Right renal cortex interstitium (tissue), 3 donors: ENCODE results near the gene INSYN2A. TPM values are rescaled to one million over a fixed set of nuclear protein-coding genes. Genes with fewer than 3 reads are reported as not detected.

Experiments
- DNase-seq, 3 donors: peaks; one replicate each; pipeline ENCODE4 v3.0.0-alpha.2; 2013; ENCODE audit warnings: low read depth in 3 of 3, low spot score in 2 of 3
- polyA plus RNA-seq, 3 donors: library from polyadenylated mRNA; unstranded; fragments of 120-200 nt; gene quantifications; one replicate each; pipeline ENCODE4 v1.2.1, GENCODE V29; 2013; ENCODE audit not compliant: insufficient read length in 3 of 3

The INSYN2A gene
- polyA plus RNA-seq, 3 donors: 3.9 to 7.3 (median 4.3) TPM

DNA sequence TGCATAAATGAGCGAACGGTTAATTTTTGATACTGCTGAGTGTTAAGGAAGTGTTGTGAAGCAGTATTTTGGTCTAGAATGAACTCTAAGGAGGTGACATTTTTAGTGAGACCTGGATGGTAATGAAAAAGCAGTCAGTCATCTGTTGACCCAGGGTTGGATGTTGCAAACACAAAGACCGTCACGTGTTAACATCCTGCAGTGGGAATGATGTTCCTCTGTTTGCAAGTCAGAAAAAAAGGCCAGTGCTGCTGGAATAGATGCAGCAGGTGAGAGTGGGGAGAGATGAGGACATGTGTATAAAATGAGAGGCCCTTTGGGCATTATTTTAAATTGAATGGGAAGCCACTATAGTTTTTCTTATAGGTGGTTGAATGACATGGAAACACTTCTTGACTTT, 39.3 kb downstream of the INSYN2A start:
- DNase-seq: no peak

DNA sequence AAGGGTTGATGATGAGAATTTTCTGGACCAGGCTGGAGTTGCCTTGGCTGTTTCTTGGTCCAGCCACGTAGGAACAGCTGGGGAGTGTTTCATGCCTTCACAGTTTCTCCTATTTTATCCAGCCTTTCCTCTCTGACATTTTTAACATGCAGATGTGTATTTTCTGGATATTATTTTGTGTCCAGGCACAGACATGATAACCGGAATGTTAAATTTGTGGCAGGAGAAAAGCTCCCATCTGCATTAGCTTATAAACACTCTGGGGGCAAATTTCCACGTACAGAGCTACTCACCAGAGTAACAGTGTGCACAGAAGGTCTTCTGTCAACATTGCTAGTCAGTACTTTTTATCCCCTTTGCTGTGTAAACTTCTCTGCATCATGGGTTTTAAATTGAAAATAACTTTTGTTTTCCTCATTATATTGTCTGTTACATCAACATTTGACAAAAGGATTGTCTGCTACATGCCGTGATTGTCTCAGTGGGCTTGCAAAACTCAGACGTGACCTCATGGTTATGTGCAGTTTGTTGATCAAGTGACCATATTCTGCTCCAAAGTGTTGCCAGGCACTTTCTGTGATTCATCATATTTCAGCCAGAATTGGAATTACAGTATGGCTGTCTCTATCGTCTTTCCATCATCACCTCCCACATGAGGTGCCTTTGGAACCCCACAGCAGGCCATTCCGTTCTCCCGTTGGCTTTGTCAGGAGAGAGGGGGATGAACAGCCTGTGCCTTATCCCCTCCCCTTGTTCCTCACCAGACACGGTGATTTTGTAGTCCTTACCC, 41.4 kb downstream of the INSYN2A start:
- DNase-seq: no peak

DNA sequence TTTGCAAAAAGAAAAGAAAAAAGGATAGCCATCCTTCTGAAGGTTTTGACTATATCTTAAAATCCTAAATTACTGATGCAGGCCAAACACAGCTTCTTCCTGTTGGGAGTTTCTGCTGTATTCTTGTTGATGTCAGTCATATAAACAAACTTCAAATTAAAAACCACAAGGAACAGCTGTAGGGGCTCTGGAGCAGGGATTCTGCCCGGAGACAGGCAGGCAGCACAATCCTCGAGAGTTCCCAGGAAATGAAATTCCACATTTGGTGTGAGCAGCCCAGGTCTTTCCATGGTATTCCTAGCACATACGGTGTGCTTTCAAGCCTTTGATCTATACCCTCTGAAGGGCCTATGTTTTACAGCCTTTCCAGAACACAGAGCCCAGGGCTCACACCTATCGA, 43.2 kb downstream of the INSYN2A start:
- no peak for DNase-seq

DNA sequence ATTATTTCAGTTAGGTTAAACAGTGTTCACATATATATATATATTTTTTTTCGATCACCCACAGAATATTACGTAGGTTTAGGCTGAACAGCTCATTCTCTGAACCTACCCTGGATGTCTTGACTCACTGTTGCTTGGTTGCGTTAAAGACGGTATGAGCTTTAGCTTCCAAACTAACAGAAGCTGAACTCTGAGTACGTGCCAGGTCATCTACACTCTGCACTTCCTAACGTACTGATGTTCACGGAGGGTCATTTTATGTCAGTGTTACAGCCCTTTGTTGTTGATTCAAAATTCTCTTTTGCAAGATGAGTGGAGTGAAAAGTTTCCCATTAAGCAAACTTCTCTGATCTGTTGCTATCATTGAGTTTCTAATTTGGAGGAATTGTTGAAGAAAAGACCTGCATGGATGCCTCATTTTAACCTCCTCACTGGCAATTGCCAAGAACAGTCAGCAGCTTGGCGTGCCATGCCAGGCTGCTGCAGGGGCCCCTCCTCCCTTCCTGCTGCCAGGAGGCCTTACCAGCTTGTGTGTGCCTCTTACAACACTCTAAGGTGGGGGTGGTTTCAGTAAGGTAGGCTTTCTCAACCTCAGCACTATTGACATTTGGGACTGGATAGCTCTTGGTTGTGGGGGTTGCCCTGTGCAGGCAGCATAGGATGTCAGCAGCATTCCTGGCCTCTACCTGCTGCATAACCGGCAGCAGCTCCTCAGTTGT, 44.3 kb downstream of the INSYN2A start:
- DNase-seq: no peak

DNA sequence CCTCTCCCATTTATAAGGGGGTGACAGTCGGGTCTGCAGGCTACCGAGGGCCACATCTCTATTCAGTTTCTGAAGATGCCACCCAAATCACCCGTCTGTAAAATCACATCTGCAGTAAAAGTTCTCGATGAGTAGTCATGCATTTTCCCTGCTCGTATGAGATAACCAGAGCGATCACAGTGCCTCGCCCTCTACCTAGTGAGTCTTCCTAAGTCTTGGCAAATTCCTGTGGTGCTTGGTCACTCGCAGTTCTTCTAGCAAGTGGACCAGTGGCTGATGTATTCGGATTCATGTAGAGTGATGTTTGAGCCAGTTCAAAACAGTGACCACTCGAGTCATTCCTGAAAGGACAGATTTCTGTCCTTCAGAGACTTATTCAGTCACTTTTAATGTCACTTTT, 44.9 kb downstream of the INSYN2A start:
- DNase-seq: no peak

DNA sequence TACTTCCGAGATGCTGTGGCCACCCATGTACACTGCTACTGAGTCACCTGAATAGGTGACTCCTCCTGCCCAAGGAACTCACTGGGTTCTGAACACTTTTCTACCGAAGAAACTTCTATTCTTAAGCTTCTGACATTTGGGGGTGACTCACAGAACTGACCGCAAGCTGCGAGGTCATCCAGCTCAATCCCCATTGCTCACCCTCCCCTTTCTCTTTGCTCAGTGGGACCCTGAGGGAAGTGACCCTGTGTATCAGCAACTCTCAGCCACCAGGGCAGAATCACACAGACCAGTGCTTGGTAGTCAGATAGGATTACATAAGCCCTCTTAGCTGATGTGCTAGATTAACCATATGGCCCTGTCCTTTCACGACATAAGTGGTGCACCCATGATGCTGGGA, 46.3 kb downstream of the INSYN2A start:
- no peak for DNase-seq

DNA sequence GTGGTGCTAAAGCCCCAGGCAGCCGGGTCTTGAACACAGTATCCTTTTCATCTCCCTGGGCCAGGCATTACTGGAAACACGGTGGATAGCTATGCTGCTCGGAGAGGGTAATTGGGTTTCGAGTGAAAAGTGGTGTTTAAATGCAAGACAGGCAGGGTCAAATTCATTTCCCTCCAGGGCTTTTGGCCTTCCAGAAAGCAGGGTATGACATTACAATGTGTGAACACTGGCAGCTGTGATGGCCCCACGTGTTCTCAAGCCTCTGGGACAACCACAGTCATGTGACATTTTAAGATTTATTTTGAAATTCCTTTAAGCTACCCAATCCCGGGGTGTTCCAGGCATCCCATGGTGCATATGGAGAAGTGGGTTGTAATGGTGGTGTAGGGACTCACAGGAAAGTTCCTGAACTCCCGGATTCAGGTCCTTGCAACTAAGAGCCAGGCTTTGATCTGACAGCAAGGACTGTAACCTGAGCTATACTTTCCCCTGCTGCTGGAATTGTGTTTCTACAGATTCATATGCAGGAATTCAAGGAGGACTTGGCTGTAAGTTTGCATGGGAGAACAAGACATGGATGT, 46.8 kb downstream of the INSYN2A start:
- DNase-seq: no peak

DNA sequence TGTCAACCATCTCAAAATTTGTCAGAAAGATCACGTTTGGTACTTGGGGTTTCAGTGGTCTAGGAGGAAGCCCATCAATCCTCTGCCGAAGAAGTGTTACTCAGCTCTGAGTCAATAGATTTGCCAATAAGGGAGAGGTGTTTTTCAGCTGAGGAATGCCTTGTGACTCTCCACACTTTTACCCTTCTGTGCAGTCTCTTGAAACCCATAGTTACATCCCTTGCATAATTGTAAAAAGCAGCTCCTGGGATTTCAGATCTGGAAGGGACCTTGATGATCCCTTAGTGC, 47.5 kb downstream of the INSYN2A start:
- no peak for DNase-seq

DNA sequence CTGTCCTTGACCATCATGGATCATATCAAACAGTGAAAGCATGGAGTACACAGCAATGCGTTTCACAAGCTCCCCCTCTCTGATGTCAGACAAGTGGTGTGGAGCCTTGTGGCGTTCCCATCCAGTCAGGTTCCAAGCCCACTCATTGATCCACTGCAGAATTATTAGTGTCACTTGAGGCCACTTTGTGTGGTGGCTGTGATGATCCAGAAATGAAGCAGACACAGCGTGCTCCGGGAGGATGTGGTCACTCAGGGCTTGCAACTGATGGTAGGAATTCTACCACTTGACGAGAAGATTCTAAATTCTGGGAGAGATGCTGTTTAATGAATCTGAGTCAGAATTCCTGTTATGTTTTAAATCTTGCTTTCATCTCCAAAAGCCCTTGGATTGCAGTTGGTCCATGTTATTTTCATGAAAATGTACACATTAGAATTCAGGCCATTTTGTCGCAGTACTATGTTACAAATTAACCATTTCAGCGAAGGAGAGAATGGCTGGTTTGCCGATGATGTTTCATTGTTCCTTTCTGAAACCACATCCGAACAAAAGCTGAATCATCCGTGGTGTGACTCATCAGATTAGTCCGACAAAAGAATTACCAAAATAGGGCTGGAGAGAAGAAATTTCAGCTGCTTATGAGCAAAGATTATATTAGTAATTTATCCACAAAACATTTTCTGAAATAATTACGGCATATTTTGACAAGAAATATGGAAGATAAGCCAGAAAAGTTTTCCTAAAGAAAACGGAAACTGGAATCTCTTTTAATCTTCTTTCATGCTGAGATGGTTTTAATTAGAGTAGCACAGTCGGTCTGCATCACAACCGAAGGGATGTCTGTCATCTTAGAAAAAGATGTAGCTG, 48.1 kb downstream of the INSYN2A start:
- DNase-seq: no peak

DNA sequence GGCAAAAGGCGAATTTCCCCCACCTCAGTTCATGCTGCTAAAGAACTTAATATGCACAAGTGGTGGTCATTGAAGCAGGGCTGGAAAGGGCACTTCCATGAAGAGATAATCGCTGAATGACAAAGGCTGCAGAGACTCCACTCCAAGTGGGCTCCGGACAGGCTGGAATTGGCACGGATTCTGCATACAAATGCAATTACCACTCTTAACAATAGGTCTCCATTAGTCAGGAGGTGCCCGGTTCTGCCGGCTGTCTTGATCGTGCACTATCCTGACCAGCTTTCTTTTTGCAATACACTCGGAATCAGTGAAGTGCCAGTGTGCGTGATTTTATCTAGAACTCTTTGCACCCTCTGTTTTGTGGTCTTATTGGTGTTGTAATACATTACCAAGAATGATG, 49.7 kb downstream of the INSYN2A start:
- no peak for DNase-seq
